GM12892 (cell line): Measurements from ENCODE around the gene CRYBG1.

Experiments
- DNase-seq: peaks from one replicate; pipeline ENCODE4 v3.0.0; 2011; ENCODE audit not compliant: insufficient read length
- FAIRE-seq: peaks from 2 replicates; lab custom pipeline; 2011; peaks lifted over from hg19 to GRCh38; lab: Jason Lieb, UNC
- POLR2A ChIP-seq: IDR thresholded peaks from 2 replicates; pipeline ENCODE4 v1.6.1; 2011; ENCODE audit warnings: low read depth, low read length, control low read depth
- POLR2AphosphoS5 ChIP-seq: IDR thresholded peaks from 2 replicates; pipeline ENCODE4 v1.6.1; 2011; ENCODE audit warnings: low read depth, low read length, control low read depth
- TAF1 ChIP-seq: IDR thresholded peaks from 2 replicates; pipeline ENCODE4 v1.6.1; 2011; ENCODE audit warnings: low read depth, mild to moderate bottlenecking, control low read depth, low read length, borderline replicate concordance

Gene CRYBG1

DNA sequence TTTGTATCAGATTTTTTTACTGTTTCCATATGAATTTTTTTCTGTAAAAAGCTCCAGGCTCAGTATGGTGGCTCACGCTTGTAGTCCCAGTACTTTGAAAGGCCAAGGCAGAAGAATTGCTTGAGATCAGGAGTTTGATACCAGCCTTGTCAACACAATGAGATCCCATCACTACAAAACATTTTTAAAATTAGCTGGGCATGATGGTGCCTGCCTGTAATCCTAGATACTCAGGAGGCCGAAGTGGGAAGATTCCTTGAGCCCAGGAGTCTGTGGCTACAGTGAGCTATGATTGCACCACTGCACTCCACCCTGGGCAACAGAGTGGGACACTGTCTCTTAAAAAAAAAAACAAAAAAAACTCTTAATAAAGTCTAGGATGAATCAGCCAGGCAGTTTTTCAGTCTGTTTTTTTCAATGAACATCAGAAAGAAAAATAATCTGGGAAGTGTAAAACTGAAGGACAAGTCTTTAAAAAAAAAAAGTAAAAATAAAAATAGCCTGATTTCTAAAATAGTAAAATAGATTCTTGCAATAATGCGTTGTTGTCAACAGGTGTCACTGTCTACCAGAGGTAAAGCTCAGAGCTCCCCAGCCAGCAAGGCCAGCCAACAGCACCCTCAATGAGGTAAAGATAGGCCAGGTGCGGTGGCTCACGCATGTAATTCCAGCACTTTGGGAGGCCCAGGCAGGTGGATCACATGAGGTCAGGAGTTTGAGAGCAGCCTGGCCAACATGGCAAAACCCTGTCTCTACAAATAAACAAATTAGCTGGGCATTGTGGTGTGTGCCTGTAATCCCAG, 25.7 kb upstream of the CRYBG1 start:
- FAIRE-seq (no peak), DNase-seq (peak; percentile 26)
- TF ChIP-seq TAF1 (no peak), POLR2A (no peak), POLR2AphosphoS5 (no peak)

DNA sequence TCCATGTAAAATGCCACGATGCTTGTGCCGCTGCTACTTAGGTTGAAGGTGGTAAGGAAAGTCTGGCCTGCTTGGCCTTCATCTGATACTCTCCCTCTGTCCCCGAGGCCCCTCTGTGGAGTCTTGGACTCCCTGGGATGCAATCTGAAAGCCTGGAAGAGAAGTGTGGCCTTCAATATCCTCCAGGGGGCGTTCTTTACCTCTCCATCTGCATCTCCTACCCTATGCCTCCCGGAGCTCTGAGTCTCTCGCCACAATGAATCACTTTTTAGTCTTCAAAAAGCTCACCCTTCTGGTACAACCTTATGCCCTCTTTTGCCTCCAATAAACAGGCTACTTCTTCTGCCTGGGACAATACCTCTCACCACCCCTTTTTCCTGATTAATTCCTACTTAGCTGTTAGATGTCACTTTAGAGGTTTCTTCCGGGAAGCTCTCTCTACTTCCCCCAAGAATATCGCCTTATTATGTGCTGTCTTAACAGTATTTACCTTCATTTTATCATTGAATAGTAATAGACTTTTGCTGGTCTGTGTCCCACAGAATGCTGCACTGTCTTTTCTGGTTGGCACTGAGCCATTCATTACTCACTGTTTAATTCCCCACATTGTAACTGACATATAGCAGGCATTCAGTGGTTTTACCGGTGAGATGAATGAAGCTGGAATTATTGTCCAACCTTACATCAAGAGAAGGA, 21.0 kb upstream of the CRYBG1 start:
- FAIRE-seq (peak; percentile 84), DNase-seq (peak; percentile 33)

DNA sequence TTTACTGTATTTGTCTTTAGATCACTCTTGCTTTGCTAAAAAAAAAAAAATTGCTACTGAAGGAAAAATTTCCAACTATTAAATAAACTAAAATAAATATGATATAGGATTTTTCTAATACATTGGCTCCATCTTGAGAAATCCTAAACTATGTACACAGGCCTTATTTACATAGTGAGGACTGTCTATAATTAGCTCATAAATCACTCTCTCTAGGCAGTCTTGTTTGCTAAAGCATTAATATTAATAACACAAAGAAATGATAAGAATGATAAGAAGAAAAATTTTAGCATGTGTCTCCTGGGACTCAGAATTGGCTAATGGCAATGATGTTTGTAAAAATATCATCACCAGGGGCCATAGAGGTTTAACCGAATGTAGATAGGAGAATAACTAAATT, 13.3 kb upstream of the CRYBG1 start:
- DNase-seq (no peak), FAIRE-seq (no peak)
- TF ChIP-seq POLR2AphosphoS5, result no peak
- no peak for TF ChIP-seq POLR2A
- TF ChIP-seq TAF1, result no peak

More for the DNA sequence above, 21.0 kb upstream of the CRYBG1 start:
- TF ChIP-seq POLR2AphosphoS5 (no peak), TAF1 (no peak), POLR2A (no peak)

DNA sequence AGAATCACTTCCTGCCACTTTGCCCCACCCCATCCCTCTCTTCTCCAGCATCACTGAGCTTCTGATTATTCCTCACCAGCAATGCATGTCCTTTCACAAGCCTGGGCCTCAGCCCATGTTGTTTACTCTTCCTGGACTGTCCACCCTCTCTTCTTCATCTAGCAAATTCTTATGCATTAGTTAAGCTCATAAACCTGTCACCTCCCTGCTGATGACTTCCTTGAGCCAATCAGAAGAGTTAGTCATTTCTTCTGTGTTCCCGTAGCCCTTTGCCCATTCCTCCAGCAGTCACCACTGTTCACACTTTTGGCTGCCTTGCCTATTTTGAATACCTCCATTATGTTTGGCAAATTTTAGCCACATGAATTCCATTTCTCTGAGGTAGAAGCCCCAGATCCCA, 4.1 kb upstream of the CRYBG1 start:
- TF ChIP-seq POLR2AphosphoS5, result no peak
- no peak for TF ChIP-seq POLR2A
- no peak for TF ChIP-seq TAF1
- DNase-seq (no peak), FAIRE-seq (no peak)

DNA sequence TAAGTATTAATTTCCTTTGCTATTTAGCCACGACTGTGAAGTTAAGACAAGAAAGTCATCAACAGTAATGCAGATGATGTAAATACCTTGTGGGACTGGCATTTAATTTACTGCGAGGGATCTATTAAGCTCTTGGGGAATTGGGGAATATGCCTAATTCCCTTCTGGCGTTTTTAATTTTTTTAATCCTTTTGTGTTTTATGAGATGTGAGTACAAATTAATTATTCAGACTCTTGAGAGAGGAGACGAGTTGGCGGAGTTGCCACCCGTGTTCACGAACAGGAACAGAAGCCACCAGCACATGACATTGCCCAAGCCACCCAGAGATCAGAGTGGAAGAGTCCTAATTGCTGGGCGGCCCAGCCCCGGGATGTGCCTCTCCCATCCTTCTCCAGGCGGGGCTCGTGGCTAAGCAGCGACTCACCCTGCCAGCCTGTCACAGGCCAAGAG, 533 bp upstream of the CRYBG1 start:
- no peak for FAIRE-seq
- DNase-seq, result no peak

DNA sequence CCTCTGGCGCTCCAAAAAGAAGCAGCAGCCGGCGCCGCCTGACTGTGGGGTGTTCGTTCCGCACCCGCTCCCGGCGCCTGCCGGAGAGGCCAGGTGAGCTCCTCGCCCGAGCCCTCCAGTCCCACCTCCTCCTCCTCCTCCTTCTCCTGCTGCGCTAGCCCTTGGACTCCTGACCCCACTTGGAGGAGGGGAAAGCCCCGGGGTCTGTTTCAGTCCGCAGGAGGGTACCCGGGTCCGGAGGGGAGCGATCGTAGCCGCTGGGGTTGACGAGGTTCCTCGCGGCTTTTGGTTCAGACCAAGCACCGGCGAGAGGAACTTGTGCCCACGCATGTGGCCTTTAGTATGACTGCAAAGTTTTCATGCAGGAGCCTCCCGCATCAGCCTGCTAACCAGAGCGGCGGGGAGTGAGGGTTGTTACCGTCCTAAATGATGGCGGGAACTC, 493 bp downstream of the CRYBG1 start:
- DNase-seq, result peak; percentile 33
- no peak for FAIRE-seq
- TF ChIP-seq TAF1 (no peak), POLR2A (no peak), POLR2AphosphoS5 (no peak)

More for the DNA sequence above, 533 bp upstream of the CRYBG1 start:
- TF ChIP-seq POLR2A (no peak), TAF1 (no peak), POLR2AphosphoS5 (no peak)

DNA sequence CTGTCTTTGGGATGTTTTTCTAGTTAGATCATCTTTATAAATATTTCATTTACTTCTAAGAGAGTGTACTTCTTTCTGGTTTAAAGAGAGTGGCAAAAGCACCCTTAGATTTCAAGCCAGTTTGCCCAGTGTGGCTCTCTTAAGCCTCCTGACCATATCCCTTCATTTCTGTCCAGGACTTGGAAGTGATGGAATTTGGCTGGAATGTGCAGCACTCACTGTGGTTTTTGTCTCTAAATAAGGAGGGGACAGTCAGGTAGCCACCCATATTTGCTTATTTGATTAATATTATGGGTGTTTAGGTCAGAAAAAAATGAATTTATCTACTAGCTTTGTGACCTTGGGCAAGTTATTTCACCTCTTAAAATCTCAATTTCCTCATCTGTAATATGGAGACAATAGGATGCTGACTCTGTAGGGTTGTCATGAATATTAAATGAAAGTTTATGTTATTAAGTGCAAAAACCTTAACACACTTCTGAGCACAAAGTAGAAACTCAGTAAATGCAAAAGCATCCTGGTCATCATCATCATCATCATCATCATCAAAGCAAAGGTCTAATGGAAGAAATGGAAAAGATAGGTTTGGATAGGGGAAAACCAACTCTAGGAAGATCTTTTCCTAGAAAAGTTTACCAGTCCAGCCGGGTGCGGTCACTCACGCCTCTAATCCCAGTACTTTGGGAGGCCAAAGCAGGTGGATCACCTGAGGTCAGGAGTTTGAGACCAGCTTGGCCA, 3.1 kb downstream of the CRYBG1 start:
- no peak for DNase-seq
- no peak for TF ChIP-seq TAF1
- no peak for TF ChIP-seq POLR2AphosphoS5
- no peak for TF ChIP-seq POLR2A

DNA sequence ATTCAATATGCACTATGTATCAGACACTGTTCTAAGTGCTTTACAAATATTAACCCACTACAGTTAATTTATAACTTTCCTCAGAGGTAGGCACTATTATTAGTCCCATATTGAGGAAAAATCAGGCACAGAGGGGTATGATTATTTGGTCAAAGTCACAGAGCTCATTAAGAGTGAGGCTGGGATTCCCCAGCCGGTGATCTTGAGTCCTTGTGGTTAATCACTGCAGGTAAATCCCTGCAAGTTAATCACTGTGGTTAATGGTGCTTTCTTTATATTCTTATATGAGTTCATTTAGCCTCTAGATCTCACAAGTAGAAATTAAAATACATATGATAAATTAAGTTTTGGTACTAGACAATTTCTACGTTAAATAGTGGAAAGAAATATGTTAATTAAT, 9.2 kb downstream of the CRYBG1 start:
- no peak for FAIRE-seq

More for the DNA sequence above, 3.1 kb downstream of the CRYBG1 start:
- FAIRE-seq, result no peak

DNA sequence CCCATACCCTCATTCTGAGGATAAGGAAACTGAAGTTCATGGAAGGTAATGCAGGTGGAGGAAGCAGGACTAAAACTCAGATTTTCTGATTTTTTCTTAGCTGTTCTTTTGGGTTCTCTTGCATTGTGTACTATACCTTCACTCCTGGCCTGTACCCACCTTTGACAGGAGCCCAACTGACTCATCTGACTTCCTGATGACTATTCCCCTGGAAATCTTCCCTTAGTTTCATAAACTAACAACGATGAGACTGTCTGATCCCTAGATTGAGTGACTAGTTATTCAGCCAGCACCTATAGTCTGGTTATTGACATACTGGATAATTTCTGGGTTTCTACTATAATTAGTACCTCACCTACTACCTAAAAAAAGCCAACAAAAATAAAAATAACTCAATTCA, 10.1 kb downstream of the CRYBG1 start:
- FAIRE-seq (no peak), DNase-seq (no peak)
- TF ChIP-seq TAF1 (no peak), POLR2AphosphoS5 (no peak), POLR2A (no peak)

More for the DNA sequence above, 9.2 kb downstream of the CRYBG1 start:
- no peak for TF ChIP-seq TAF1
- TF ChIP-seq POLR2A, result no peak
- no peak for TF ChIP-seq POLR2AphosphoS5
- no peak for DNase-seq

DNA sequence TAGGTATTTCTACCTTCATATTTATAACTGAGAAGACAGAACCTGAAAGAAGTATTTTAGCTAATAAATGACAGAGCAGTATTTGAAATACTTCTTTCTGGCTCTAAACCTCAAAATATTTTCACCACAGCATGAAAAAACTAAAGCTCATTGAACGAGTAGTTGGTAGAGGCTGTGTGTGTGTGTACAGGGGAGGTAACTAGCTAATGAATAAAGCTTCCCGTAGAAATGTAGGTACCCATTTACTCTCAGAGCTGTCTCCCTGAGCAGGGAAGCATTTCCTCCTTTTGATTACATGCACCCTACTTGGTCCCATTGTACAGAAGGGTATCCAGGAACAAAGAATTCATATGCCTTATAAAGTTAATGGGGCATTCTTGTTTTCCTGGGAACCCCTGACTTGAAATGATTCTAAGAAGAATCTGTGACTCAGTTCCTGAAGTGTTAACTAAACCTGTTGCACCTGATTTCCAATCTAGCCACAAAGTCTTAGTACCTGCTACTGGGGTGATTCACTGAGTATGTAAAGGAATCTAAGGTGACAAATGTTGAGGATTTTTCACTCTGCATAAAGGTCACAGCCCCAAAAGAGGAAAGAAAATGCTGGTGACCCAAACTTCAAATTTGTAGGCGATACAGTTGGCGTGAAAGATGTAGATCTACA, 12.5 kb downstream of the CRYBG1 start:
- DNase-seq (no peak), FAIRE-seq (no peak)
- no peak for TF ChIP-seq POLR2AphosphoS5
- no peak for TF ChIP-seq TAF1
- no peak for TF ChIP-seq POLR2A
